B cell (primary cell): ENCODE measurements around the gene C4A. TPM values are rescaled to one million over a fixed set of nuclear protein-coding genes. Genes with fewer than 3 reads are reported as not detected.

ENCODE experiments used
- ATAC-seq: fragments of 200-7000 bp; cut with Tn5 transposase; one replicate; pipeline ENCODE4 v1.10.0; 2021; ENCODE audit warnings: low read depth, mild to moderate bottlenecking, moderate number of reproducible peaks, moderate library complexity
- CTCF ChIA-PET: fragments of 350-600 bp; sonication (Branson Sonifier 250); formaldehyde crosslinking; loops from one replicate; lab custom pipeline; 2021; ENCODE audit warnings: antibody characterized with exemption, inconsistent platforms; lab: Charles Lee
- POLR2A ChIA-PET: fragments of 350-600 bp; sonication (Branson Sonifier 250); formaldehyde crosslinking; loops from one replicate; lab custom pipeline; 2021; ENCODE audit warnings: antibody characterized with exemption; lab: Charles Lee
- DNase-seq: peaks from one replicate; pipeline ENCODE4 v3.0.0; 2013
- H2AFZ ChIP-seq: 2 replicates; pipeline ENCODE4 v1.6.1; 2012; ENCODE audit warnings: mild to moderate bottlenecking, low read depth, low read length; ENCODE audit not compliant: insufficient read depth, poor library complexity, severe bottlenecking
- H3K27ac ChIP-seq, 2 donors: 1 replicate in 1 of 2; 2 replicates in 1 of 2; pipeline ENCODE4 v1.5.1; 2012 to 2013; ENCODE audit warnings: low read length in 2 of 2, mild to moderate bottlenecking in 2 of 2, moderate library complexity in 1 of 2
- H3K27me3 ChIP-seq, 4 experiments: fragments of 200-600 bp in 1 of 4; sonication (generic) in 1 of 4; replicated peaks in 1 of 4; 1 replicate in 2 of 4; 2 replicates in 2 of 4; pipeline versions ENCODE4 v1.6.1 to v1.7.0; 2013 to 2016; ENCODE audit warnings: low read length in 3 of 4, mild to moderate bottlenecking in 2 of 4, mixed read lengths in 1 of 4, moderate library complexity in 1 of 4; ENCODE audit not compliant: insufficient read depth in 4 of 4, control insufficient read depth in 3 of 4; ENCODE audit errors: control extremely low read depth in 1 of 4
- H3K36me3 ChIP-seq, 2 experiments: replicated peaks in 1 of 2; 1 replicate in 1 of 2; 2 replicates in 1 of 2; pipeline versions ENCODE4 v1.6.1 to v1.7.1; 2013; ENCODE audit warnings: low read length in 1 of 2; ENCODE audit not compliant: insufficient read depth in 2 of 2, control insufficient read depth in 1 of 2; ENCODE audit errors: control extremely low read depth in 1 of 2, extremely low read depth in 1 of 2
- H3K4me1 ChIP-seq, 2 donors: fragments of 200-600 bp in 1 of 2; sonication (generic) in 1 of 2; 1 replicate in 1 of 2; 2 replicates in 1 of 2; pipeline versions ENCODE4 v1.5.1 to v1.6.1; 2013 to 2017; ENCODE audit warnings: low read length in 2 of 2; ENCODE audit not compliant: control insufficient read depth in 2 of 2, insufficient read depth in 2 of 2
- H3K4me2 ChIP-seq: replicated peaks from 2 replicates; pipeline ENCODE3; 2012; ENCODE audit warnings: mild to moderate bottlenecking, low read depth, low read length; ENCODE audit not compliant: poor library complexity, severe bottlenecking
- H3K4me3 ChIP-seq, 5 experiments: fragments of 200-600 bp in 1 of 5; sonication (generic) in 1 of 5; 1 replicate in 3 of 5; 2 replicates in 2 of 5; pipeline versions ENCODE4 v1.5.1 to v1.7.0; 2011 to 2016; ENCODE audit warnings: low read length in 4 of 5, mild to moderate bottlenecking in 4 of 5, low read depth in 2 of 5, control low read depth in 1 of 5, moderate library complexity in 1 of 5; ENCODE audit not compliant: insufficient read depth in 1 of 5; ENCODE audit errors: control extremely low read depth in 1 of 5, extremely low read depth in 1 of 5
- H3K79me2 ChIP-seq: fragments of 200-600 bp; sonication (generic); one replicate; pipeline ENCODE4 v1.6.0; 2016; ENCODE audit warnings: low read length; ENCODE audit not compliant: control insufficient read depth, insufficient read depth
- H3K9ac ChIP-seq: fragments of 200-600 bp; sonication (generic); 2 replicates; pipeline ENCODE4 v1.6.1; 2017; ENCODE audit warnings: mild to moderate bottlenecking, low read length, moderate library complexity
- H3K9me3 ChIP-seq, 3 donors: one replicate each; pipeline versions ENCODE4 v1.6.1 to v1.7.1; 2013; ENCODE audit warnings: low read length in 2 of 3; ENCODE audit not compliant: control insufficient read depth in 2 of 3, insufficient read depth in 1 of 3; ENCODE audit errors: control extremely low read depth in 1 of 3
- H4K20me1 ChIP-seq: 2 replicates; pipeline ENCODE4 v1.6.0; 2012; ENCODE audit warnings: mild to moderate bottlenecking, low read length; ENCODE audit not compliant: insufficient read depth, control insufficient read depth, poor library complexity, severe bottlenecking
- H3K27ac Mint-ChIP-seq: one replicate; pipeline ENCODE4 v1.8.0; 2021; ENCODE audit warnings: mixed read lengths
- H3K27me3 Mint-ChIP-seq: one replicate; pipeline ENCODE4 v1.8.0; 2021; ENCODE audit warnings: mixed read lengths
- H3K4me1 Mint-ChIP-seq: one replicate; pipeline ENCODE4 v1.8.0; 2021; ENCODE audit warnings: mixed read lengths
- H3K4me3 Mint-ChIP-seq: one replicate; pipeline ENCODE4 v1.8.0; 2021; ENCODE audit warnings: mixed read lengths
- H3K9me3 Mint-ChIP-seq: one replicate; pipeline ENCODE4 v1.8.0; 2022; ENCODE audit warnings: mixed read lengths; ENCODE audit not compliant: insufficient read depth
- EZH2 ChIP-seq: IDR thresholded peaks from 2 replicates; pipeline ENCODE4 v1.6.1; 2012; ENCODE audit warnings: borderline replicate concordance, low read depth, mild to moderate bottlenecking, moderate library complexity, low read length; ENCODE audit not compliant: insufficient read depth, poor library complexity, severe bottlenecking
- WGBS: methylation state at CpG from one replicate; pipeline ENCODE4 v1.1.5; 2013; ENCODE audit warnings: missing lambda C conversion rate; ENCODE audit not compliant: insufficient coverage; 5-methylcytosine and 5-hydroxymethylcytosine counted together
- intact Hi-C: fragments of 100-400 bp; cut with micrococcal nuclease; formaldehyde crosslinking; loops from one replicate; pipeline ENCODE4 v1.10.0; 2022
- polyA plus RNA-seq: library from polyadenylated mRNA; depleted of rRNA; stranded (reverse); fragments of >200 nt; gene quantifications from 2 replicates; pipeline ENCODE4 v1.2.3, GENCODE V29; 2012
- total RNA-seq, 2 donors: library from RNA; stranded (reverse); fragments of 120-200 nt in 1 of 2; gene quantifications; 1 replicate in 1 of 2; 2 replicates in 1 of 2; pipeline versions ENCODE4 v1.2.3 to v1.2.4, GENCODE V29; 2013 to 2022
- TF ChIP-seq, protein P1 (sequence below): fragments of 200-600 bp; IDR thresholded peaks from one replicate; pipeline ENCODE4 v1.8.0; 2022; ENCODE audit warnings: antibody characterized with exemption, mild to moderate bottlenecking

The C4A gene
- total and polyA plus RNA-seq, 2 donors (not counting 1 experiment from before 2014, with no cell fraction given): 9.9 to 10.5 TPM

DNA sequence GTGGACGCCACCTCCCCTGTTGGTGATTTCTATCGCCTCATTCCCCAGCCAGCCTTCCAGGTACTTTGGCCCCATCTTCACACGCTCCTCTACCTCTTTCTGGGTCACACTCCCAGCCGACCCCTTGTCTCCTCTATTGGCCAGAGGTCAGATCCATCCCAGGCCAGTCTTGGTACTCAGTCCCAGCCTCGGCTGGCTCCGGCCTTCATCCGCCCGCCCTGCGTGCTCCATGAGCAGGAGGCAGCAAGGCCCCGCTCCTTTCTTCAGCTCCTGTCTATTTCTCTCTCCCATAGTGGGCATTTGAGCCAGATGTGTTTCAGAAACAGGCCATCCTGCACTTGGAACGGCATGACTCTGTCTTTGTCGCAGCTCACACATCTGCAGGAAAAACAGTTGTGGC, 20.2 kb upstream of the C4A start:
- Mint-ChIP-seq H3K4me1 (peaks cover 30% of the 10 kb centered on the region), H3K27me3 (no peaks in the 10 kb centered on the region), H3K9me3 (no peaks in the 10 kb centered on the region), H3K27ac (no peak overlapping the region), H3K4me3 (no peak overlapping the region)
- H3K4me3 ChIP-seq: no peak overlapping the region
- peaks cover 3 to 63% of the 10 kb centered on the region in 2 experiments for H3K36me3 ChIP-seq
- H3K27ac ChIP-seq: no peak overlapping the region
- TF ChIP-seq, protein P1, sequence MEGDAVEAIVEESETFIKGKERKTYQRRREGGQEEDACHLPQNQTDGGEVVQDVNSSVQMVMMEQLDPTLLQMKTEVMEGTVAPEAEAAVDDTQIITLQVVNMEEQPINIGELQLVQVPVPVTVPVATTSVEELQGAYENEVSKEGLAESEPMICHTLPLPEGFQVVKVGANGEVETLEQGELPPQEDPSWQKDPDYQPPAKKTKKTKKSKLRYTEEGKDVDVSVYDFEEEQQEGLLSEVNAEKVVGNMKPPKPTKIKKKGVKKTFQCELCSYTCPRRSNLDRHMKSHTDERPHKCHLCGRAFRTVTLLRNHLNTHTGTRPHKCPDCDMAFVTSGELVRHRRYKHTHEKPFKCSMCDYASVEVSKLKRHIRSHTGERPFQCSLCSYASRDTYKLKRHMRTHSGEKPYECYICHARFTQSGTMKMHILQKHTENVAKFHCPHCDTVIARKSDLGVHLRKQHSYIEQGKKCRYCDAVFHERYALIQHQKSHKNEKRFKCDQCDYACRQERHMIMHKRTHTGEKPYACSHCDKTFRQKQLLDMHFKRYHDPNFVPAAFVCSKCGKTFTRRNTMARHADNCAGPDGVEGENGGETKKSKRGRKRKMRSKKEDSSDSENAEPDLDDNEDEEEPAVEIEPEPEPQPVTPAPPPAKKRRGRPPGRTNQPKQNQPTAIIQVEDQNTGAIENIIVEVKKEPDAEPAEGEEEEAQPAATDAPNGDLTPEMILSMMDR: no peak
- TF ChIP-seq EZH2: no peak
- DNase-seq: no peak
- peaks cover 16 to 23% of the 10 kb centered on the region in 2 donors for H3K4me1 ChIP-seq
- no peak for ATAC-seq
- WGBS: 99% methylated on average over 10 of the region's 12 CpGs
- intact Hi-C loops: no loop called here
- no peak overlapping the region for H2AFZ ChIP-seq
- ChIA-PET CTCF (no interaction called here), POLR2A (no interaction called here)
- H3K9me3 ChIP-seq: no peaks in the 10 kb centered on the region
- H3K79me2 ChIP-seq: peaks cover 44% of the 10 kb centered on the region
- no peak overlapping the region for H3K4me2 ChIP-seq
- no peaks in the 10 kb centered on the region for H3K27me3 ChIP-seq
- H3K9ac ChIP-seq: no peak overlapping the region
- no peaks in the 10 kb centered on the region for H4K20me1 ChIP-seq

DNA sequence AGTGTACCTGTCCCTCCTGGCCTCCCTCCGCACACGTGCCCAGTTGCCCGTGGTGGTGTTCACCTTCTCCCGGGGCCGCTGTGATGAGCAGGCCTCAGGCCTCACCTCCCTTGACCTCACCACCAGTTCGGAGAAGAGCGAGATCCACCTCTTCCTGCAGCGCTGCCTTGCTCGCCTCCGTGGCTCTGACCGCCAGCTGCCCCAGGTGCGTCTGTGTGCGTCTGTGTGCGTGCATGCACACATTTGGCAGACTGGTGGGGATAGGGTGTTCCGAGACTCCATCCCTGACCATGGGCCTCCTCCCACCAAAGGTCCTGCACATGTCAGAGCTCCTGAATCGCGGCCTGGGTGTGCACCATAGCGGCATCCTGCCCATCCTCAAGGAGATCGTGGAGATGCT, 17.9 kb upstream of the C4A start:
- no peak for TF ChIP-seq EZH2
- no peaks in the 10 kb centered on the region for H3K9me3 ChIP-seq
- H3K4me1 ChIP-seq: peaks cover 8 to 12% of the 10 kb centered on the region in 2 donors
- ChIA-PET POLR2A (interaction anchor here (0.7 kb wide), 1 partner anchor 8 kb away, joined by 3 read pairs; the partner anchor contains the start of gene DXO), CTCF (no interaction called here)
- no peaks in the 10 kb centered on the region for H3K27me3 Mint-ChIP-seq
- WGBS: 95% methylated on average over 13 of the region's 19 CpGs
- no peak overlapping the region for H3K27ac Mint-ChIP-seq
- DNase-seq (no peak), ATAC-seq (no peak)
- H3K79me2 ChIP-seq: peaks cover 29% of the 10 kb centered on the region
- no peak overlapping the region for H2AFZ ChIP-seq
- intact Hi-C loops: no loop called here
- peaks cover 5 to 76% of the 10 kb centered on the region in 2 experiments for H3K36me3 ChIP-seq
- H3K4me3 ChIP-seq: no peak overlapping the region
- no peaks in the 10 kb centered on the region for H3K27me3 ChIP-seq
- no peak overlapping the region for H3K27ac ChIP-seq
- H3K4me2 ChIP-seq: no peak overlapping the region
- peaks cover 17% of the 10 kb centered on the region for H3K4me1 Mint-ChIP-seq
- no peak overlapping the region for H3K9ac ChIP-seq
- no peak overlapping the region for H3K4me3 Mint-ChIP-seq
- no peaks in the 10 kb centered on the region for H3K9me3 Mint-ChIP-seq
- H4K20me1 ChIP-seq: no peaks in the 10 kb centered on the region
